GM19025 (cell line): ENCODE measurements around the gene ITIH2.

ENCODE experiments used
- ATAC-seq: cut with Tn5 transposase; IDR thresholded peaks from one replicate; pipeline ENCODE4 v1.9.1; 2021; ENCODE audit warnings: mild to moderate bottlenecking, low read depth, moderate library complexity; ENCODE audit not compliant: unreplicated experiment

ITIH2 gene

DNA sequence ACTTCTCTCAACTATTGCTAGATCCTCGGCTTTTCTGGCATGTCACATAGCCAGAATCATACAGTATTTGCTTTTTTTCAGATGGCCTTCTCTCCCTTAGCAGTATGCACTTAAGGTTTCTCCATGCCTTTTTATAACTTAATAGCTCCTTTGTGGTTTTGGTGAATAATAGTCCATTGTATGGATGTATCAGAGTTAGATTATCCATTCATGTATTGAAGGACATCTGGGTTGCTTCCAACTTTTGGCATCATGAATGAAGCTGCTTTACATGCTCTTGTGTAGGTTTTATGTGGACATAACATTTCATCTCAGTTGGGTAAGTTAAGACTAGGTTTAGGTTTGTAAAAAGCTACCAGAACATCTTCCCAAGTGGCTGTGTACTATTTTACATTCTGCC is 89.4 kb downstream of the ITIH2 start:
- ATAC-seq: no peak

DNA sequence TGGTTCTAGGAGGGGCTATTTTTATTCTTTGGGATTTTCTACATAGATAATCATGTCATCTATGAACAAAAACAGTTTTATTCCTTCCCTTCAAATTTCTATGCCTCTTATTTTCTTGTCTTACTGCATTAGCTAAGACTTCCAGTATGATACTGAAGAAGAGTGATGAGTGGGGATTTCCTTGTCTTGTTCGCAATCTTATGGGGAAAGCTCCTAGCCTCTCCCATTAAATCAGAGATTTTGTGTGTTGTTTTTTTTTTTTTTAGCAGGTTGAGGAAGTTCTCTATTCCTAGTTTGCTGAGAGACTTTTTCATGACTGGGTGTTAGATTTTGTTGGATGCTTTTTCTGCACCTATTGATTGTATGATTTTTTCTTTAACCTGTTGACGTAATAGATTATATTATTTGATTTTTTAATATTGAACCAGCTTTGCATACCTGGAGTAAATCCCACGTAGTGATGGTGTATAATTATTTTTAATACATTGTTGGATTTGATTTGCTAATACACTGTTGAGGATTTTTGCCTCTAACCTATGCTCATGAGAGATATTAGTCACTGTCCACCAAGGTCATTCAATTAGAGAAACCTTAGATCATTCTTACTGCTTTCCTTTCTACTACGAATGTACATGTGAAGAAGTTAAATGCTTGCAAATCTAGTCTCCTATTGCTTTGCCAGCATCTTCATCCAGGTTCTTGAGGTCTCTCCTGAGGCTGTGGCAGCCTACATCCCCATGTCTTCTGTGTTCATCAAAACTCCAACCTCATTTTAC is 91.3 kb downstream of the ITIH2 start:
- ATAC-seq: no peak

DNA sequence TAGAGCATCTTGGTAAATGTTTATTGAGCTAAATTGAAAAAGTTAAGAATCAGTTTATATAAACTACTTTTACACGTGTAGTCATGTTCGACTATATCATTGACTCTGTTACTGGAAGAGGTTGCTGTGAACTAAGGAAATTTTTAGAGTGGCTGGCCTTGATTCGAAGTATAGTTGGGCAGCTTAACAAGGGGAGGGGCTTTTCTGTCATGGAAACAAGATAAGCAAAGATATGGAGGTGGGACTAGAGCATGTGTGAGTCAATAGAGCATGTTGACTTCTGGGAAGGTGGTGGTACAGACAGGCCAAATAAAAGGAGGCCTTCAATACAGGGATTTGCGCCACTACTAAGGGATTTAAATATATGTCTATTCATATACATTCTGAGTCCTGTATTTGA is 92.5 kb downstream of the ITIH2 start:
- no peak for ATAC-seq

DNA sequence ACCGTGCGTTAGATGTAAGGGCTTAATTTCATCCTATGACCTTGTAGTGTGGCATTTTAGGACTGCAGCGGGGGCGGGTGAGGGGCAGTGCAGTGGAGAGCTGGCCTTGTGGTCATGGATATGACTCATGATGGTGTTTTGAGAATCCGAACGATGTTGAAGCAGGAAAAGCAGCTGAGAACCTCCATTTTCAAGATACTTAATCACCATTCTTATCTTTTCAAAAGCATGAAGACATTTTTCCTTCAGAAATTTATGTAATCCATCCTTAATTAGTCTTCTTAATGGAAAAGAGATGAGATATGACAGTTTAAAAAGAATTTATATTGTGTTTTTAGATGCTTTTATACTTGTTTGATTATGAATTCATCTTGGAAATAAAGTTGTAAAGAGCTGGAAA is 94.5 kb downstream of the ITIH2 start:
- no peak for ATAC-seq
